Erythroblast (primary cell): ENCODE results near the gene CPPED1.

Experiments used
- DNase-seq, 2 experiments: peaks; one replicate each; lab custom pipeline; 2025; lab: John Stamatoyannopoulos, UW
- GATA1 ChIP-seq: IDR thresholded peaks from 2 replicates; pipeline ENCODE4 v1.6.1; 2011; ENCODE audit warnings: low read depth, mild to moderate bottlenecking, control low read depth, low read length, moderate library complexity
- POLR2A ChIP-seq: IDR thresholded peaks from 2 replicates; pipeline ENCODE4 v1.6.1; 2011; ENCODE audit warnings: mild to moderate bottlenecking, low read length

The CPPED1 gene

GRCh38 chr16:12709807-12710206 lies 93.9 kb downstream of the CPPED1 start:
- no peak for DNase-seq
- TF ChIP-seq POLR2A (no peak), GATA1 (no peak)

GRCh38 chr16:12708266-12708665 lies 95.4 kb downstream of the CPPED1 start:
- DNase-seq: no peak
- TF ChIP-seq GATA1 (no peak), POLR2A (no peak)

- no peak for DNase-seq
- TF ChIP-seq POLR2A (no peak), GATA1 (no peak)
These were observed 97.1 kb downstream of the CPPED1 start for GRCh38 chr16:12706628-12707027.

GRCh38 chr16:12704492-12705111 lies 99.1 kb downstream of the CPPED1 start:
- DNase-seq: no peak
- TF ChIP-seq GATA1 (no peak), POLR2A (no peak)

GRCh38 chr16:12703935-12704334 lies 99.8 kb downstream of the CPPED1 start:
- no peak for DNase-seq
- TF ChIP-seq GATA1 (no peak), POLR2A (no peak)

GRCh38 chr16:12700161-12700560 lies 103.5 kb downstream of the CPPED1 start:
- DNase-seq: no peak
- TF ChIP-seq GATA1 (no peak), POLR2A (no peak)

- TF ChIP-seq GATA1: no peak
- TF ChIP-seq POLR2A: no peak
- no peak for DNase-seq
These were observed 104.5 kb downstream of the CPPED1 start for GRCh38 chr16:12699161-12699560.

- TF ChIP-seq GATA1 (no peak), POLR2A (no peak)
- no peak for DNase-seq
These were observed 106.2 kb downstream of the CPPED1 start for GRCh38 chr16:12697437-12697836.

GRCh38 chr16:12695454-12695853 lies 108.2 kb downstream of the CPPED1 start:
- no peak for DNase-seq
- TF ChIP-seq GATA1: no peak

- DNase-seq: no peak
- no peak for TF ChIP-seq POLR2A
- no peak for TF ChIP-seq GATA1
These were observed 113.7 kb downstream of the CPPED1 start for GRCh38 chr16:12690024-12690423.

GRCh38 chr16:12688951-12689850 lies 114.5 kb downstream of the CPPED1 start:
- TF ChIP-seq GATA1 (no peak), POLR2A (no peak)
- DNase-seq: no peak

GRCh38 chr16:12685806-12686205 lies 117.9 kb downstream of the CPPED1 start:
- DNase-seq: no peak
- TF ChIP-seq GATA1: no peak
- no peak for TF ChIP-seq POLR2A

- DNase-seq: peak; percentile 78 to 87
- TF ChIP-seq GATA1: peak; percentile 22
- TF ChIP-seq POLR2A: no peak
These were observed 121.1 kb downstream of the CPPED1 start for GRCh38 chr16:12682432-12683165.

GRCh38 chr16:12681653-12682052 lies 122.0 kb downstream of the CPPED1 start:
- no peak for TF ChIP-seq GATA1
- DNase-seq: no peak

GRCh38 chr16:12680531-12680930 lies 123.2 kb downstream of the CPPED1 start:
- DNase-seq: no peak
- TF ChIP-seq GATA1: no peak
- TF ChIP-seq POLR2A: no peak
